ACC112 (cell line): Measurements from ENCODE around the gene FEV.

Experiments
- H2AFZ ChIP-seq: fragments of 200-600 bp; sonication (generic); one replicate; pipeline ENCODE4 v1.6.0; 2017; ENCODE audit warnings: antibody characterized with exemption, low read length; ENCODE audit not compliant: unreplicated experiment
- H3K27ac ChIP-seq: fragments of 200-600 bp; sonication (generic); 2 replicates; pipeline ENCODE4 v1.5.1; 2014; ENCODE audit warnings: low read depth, mild to moderate bottlenecking, antibody characterized with exemption, low read length, moderate library complexity
- H3K27me3 ChIP-seq: fragments of 200-600 bp; sonication (generic); 2 replicates; pipeline ENCODE4 v1.6.1; 2014; ENCODE audit warnings: mild to moderate bottlenecking, antibody characterized with exemption, low read length, moderate library complexity, mixed read lengths; ENCODE audit not compliant: insufficient read depth
- H3K36me3 ChIP-seq: fragments of 200-600 bp; sonication (generic); 2 replicates; pipeline ENCODE4 v1.6.1; 2016; ENCODE audit warnings: mild to moderate bottlenecking, antibody characterized with exemption, low read length, moderate library complexity, mixed read lengths; ENCODE audit not compliant: insufficient read depth
- H3K4me1 ChIP-seq: fragments of 200-600 bp; sonication (generic); one replicate; pipeline ENCODE4 v1.6.1; 2016; ENCODE audit warnings: low read length, mixed read lengths; ENCODE audit not compliant: insufficient read depth, unreplicated experiment, control insufficient read depth
- H3K4me3 ChIP-seq: fragments of 200-600 bp; sonication (generic); 2 replicates; pipeline ENCODE4 v1.5.1; 2014; ENCODE audit warnings: mild to moderate bottlenecking, low read depth, low read length
- H3K79me2 ChIP-seq: fragments of 200-600 bp; sonication (generic); one replicate; pipeline ENCODE4 v1.6.0; 2016; ENCODE audit warnings: low read length; ENCODE audit not compliant: control insufficient read depth, unreplicated experiment, insufficient read depth

The FEV gene

DNA sequence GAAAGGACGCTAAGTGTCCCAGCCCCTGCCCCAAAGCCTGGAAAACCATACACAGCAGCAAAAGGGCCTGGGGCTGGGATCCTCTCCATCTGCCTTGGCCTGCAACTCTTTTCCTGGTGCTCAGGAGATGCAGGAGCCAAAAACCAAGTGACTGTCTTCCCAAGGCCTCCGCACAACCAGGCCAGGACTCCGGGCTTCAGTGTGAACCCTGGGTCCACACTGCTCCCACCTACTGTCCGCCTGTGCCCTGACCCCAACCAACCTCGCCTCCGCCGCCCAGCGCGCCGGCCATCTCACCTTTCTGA, 1.1 kb downstream of the FEV start:
- H3K36me3 ChIP-seq = no peaks in the 10 kb centered on the region
- H3K27ac ChIP-seq = no peak overlapping the region
- H3K27me3 ChIP-seq = peaks cover 84% of the 10 kb centered on the region
- H2AFZ ChIP-seq = no peak overlapping the region
- no peaks in the 10 kb centered on the region for H3K79me2 ChIP-seq
- H3K4me1 ChIP-seq = no peaks in the 10 kb centered on the region
- no peak overlapping the region for H3K4me3 ChIP-seq

GRCh38 chr2:218983263-218983933, 1.6 kb downstream of the FEV start:
- Histone ChIP-seq H3K79me2 (no peaks in the 10 kb centered on the region), H3K27me3 (peaks cover 82% of the 10 kb centered on the region), H2AFZ (no peak overlapping the region), H3K4me1 (no peaks in the 10 kb centered on the region), H3K27ac (no peak overlapping the region), H3K36me3 (no peaks in the 10 kb centered on the region), H3K4me3 (no peak overlapping the region)

GRCh38 chr2:218982586-218983262, 2.3 kb downstream of the FEV start:
- Histone ChIP-seq H3K4me3 (no peak overlapping the region; the same call in 1 of the 2 replicates), H3K27me3 (peaks cover 82% of the 10 kb centered on the region), H3K4me1 (no peaks in the 10 kb centered on the region), H3K79me2 (no peaks in the 10 kb centered on the region), H3K27ac (no peak overlapping the region), H2AFZ (no peak overlapping the region), H3K36me3 (no peaks in the 10 kb centered on the region)

DNA sequence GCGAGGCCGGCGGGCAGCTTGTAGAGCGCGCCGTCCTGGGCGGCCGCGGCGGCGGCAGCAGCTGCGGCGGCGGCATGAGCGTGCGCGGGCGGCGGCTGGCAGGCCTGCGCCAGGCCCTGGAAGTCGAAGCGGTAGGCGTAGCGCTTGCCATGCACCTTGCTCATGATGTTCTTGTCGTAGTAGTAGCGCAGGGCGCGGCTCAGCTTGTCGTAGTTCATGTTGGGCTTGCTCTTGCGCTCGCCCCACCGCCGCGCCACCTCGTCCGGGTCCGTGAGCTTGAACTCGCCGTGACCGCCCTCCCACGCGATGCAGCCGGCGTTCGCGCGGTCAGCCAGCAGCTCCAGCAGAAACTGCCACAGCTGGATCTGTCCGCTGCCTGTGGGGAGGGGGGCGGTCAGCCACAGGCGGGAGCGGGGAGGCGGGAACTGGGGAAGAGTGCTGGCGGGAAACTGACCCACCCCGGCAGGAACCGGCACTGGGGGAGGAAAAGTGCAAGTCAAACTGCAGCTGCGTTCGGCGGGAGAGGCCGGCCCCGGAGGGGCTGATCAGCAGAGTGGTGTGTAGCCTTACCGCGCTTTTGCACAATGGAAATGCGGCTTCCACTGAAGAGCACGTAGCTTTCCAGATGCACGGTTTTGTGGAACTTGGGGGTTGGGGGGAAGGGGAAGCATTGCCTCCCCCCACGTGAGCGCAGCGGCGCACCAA, 3.0 kb downstream of the FEV start:
- peaks cover 82% of the 10 kb centered on the region for H3K27me3 ChIP-seq
- H2AFZ ChIP-seq = peak overlapping the region; percentile 5
- H3K4me1 ChIP-seq = no peaks in the 10 kb centered on the region

GRCh38 chr2:218981390-218981880, 3.5 kb downstream of the FEV start:
- Histone ChIP-seq H2AFZ (no peak overlapping the region), H3K4me3 (peak overlapping the region; percentile 56; the same call in 1 of the 2 replicates), H3K79me2 (no peaks in the 10 kb centered on the region), H3K27ac (no peak overlapping the region), H3K4me1 (no peaks in the 10 kb centered on the region), H3K27me3 (peaks cover 82% of the 10 kb centered on the region), H3K36me3 (no peaks in the 10 kb centered on the region)

More for the DNA sequence above, 3.0 kb downstream of the FEV start:
- Histone ChIP-seq H3K79me2 (no peaks in the 10 kb centered on the region), H3K4me3 (peak overlapping the region; percentile 56), H3K27ac (no peak overlapping the region), H3K36me3 (no peaks in the 10 kb centered on the region)

- no peaks in the 10 kb centered on the region for H3K4me1 ChIP-seq
- H2AFZ ChIP-seq = no peak overlapping the region
- peaks cover 82% of the 10 kb centered on the region for H3K27me3 ChIP-seq
- H3K36me3 ChIP-seq = no peaks in the 10 kb centered on the region
- no peak overlapping the region for H3K27ac ChIP-seq
- peak overlapping the region; percentile 42 for H3K4me3 ChIP-seq
- no peaks in the 10 kb centered on the region for H3K79me2 ChIP-seq
These were observed 4.1 kb downstream of the FEV start for GRCh38 chr2:218980735-218981389.

DNA sequence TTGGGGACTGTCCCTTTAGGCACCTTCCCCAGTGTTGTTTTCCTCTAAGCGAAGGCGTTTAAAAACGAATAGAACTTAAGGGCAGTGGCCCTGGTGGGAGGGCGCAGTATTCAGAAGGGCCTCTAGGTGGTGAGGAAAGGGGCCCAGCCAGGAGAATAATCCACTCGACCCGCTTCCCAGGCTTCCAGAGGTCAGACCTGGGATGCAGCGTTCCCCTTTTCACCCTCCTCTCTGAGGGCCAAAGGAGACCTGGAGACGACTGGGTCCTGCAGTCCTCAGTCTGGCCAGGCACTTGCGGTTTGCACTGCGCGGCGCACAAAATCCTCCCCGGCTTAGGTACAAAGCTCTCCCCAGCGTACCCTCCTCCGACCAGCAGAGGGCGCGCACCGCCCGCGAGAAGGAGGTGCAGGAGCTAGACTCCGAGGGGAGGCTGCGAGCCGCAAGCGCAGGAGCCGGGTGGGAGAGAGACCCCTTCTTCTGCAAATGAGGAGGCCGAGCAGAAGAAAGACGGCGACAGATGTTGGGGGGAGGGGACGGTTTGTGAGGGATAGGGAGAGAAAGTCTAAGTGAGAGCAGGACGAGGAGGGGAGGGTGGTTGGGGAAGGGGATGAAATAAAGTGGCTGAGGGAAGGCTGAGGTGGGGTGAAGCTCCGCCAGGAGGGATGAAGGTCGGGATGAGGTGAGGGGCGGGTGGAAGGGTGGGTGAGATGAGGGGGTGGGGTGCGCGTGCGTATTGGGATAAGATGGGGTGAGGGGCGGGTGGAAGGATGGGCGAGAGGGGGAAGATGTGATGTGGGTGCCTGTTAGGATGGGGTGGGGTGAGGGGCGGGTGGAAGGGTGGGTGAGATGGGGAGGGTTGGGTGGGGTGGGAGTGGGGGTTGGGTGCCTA, 4.9 kb downstream of the FEV start:
- no peak overlapping the region for H3K27ac ChIP-seq
- H3K27me3 ChIP-seq = peaks cover 82% of the 10 kb centered on the region
- no peak overlapping the region for H2AFZ ChIP-seq
- H3K79me2 ChIP-seq = no peaks in the 10 kb centered on the region
- peak overlapping the region; percentile 67 for H3K4me3 ChIP-seq
- H3K4me1 ChIP-seq = no peaks in the 10 kb centered on the region
- H3K36me3 ChIP-seq = no peaks in the 10 kb centered on the region

GRCh38 chr2:218975060-218975777, 9.8 kb downstream of the FEV start:
- no peaks in the 10 kb centered on the region for H3K4me1 ChIP-seq
- H3K36me3 ChIP-seq = no peaks in the 10 kb centered on the region
- no peak overlapping the region for H3K27ac ChIP-seq
- no peaks in the 10 kb centered on the region for H3K79me2 ChIP-seq
- H3K4me3 ChIP-seq = no peak overlapping the region
- no peak overlapping the region for H2AFZ ChIP-seq
- peaks cover 76% of the 10 kb centered on the region for H3K27me3 ChIP-seq

GRCh38 chr2:218970894-218971293, 14.1 kb downstream of the FEV start:
- Histone ChIP-seq H3K27me3 (peaks cover 79% of the 10 kb centered on the region), H2AFZ (no peak overlapping the region), H3K79me2 (no peaks in the 10 kb centered on the region), H3K27ac (no peak overlapping the region), H3K4me3 (no peak overlapping the region), H3K4me1 (no peaks in the 10 kb centered on the region), H3K36me3 (no peaks in the 10 kb centered on the region)
